ENCODE results near the gene TMPRSS6. TPM values are rescaled to one million over a fixed set of nuclear protein-coding genes. Genes with fewer than 3 reads are reported as not detected.

TMPRSS6 gene
- total and polyA plus RNA-seq, 2 of the 8 experiments (the other 6 are each of a cell fraction or from before 2014, with no cell fraction given), result 0.02 TPM; not detected in 1

DNA sequence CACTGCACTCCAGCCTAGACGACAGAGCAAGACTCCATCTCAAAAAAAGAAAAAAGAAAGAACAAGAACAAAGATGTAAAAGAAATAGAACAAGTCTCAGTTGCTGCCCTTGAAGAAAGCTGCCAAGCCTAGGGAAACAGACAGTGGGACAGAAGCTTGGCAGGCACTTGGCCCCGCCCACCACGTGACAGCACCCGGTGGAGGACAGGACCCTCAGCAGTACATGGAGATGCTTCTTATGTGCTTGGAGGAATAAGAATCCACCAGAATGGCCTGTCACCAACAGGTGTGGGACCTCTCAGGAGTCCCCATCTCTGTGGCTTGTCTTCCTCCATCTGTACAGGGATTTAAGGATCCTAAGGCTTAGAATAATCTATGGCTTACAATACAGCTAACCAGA lies 7.6 kb upstream of the TMPRSS6 start:
- H3K18ac ChIP-seq (ENCODE audit: extremely low read depth, low read length), result no peak overlapping the region
- no peaks in the 10 kb centered on the region for H3K36me3 ChIP-seq (ENCODE audit: control insufficient read depth in 2 of 4, insufficient read depth in 4 of 4, low read length in 3 of 4)
- no peak overlapping the region for H3K4ac ChIP-seq (replicated peaks; ENCODE audit: insufficient read length, low read depth, low read length)
- FAIRE-seq (no peak), DNase-seq (ENCODE audit: low read depth in 1 of 2, low spot score in 2 of 2) (no peak)
- H2AK5ac ChIP-seq (ENCODE audit: low read depth, low read length), result no peak overlapping the region
- H3K23me2 ChIP-seq (ENCODE audit: low read depth, low read length), result no peaks in the 10 kb centered on the region
- no peak overlapping the region for H4K5ac ChIP-seq (ENCODE audit: insufficient read length, low read depth, low read length)
- H3K14ac ChIP-seq (ENCODE audit: insufficient read length), result no peak overlapping the region
- POLR2A ChIA-PET (ENCODE audit: partially characterized antibody), result interaction anchor here (1.6 kb wide), 1 partner anchor 28 kb away, joined by 3 read pairs; no protein-coding TSS in a partner anchor
- no peak overlapping the region; the same call in 1 of the 2 replicates for H2BK15ac ChIP-seq (ENCODE audit: low read length)
- no peak overlapping the region for H3K27ac ChIP-seq (ENCODE audit: low read depth, low read length)
- no peaks in the 10 kb centered on the region for H3K9me3 ChIP-seq (ENCODE audit: insufficient read depth in 2 of 2, low read depth in 1 of 2, low read length in 1 of 2)
- H3K4me1 ChIP-seq (replicated peaks in 1 of 4; ENCODE audit: control insufficient read depth in 3 of 4, insufficient read depth in 4 of 4, low read length in 3 of 4), result peaks cover 0 to 5% (median 2%) of the 10 kb centered on the region in 4 experiments; a peak in 3 of 7 replicates
- no peak overlapping the region for H2BK120ac ChIP-seq (replicated peaks; ENCODE audit: low read depth, low read length)
- no peak overlapping the region for H2BK20ac ChIP-seq (ENCODE audit: low read length)
- CTCF ChIA-PET (ENCODE audit: partially characterized antibody), result interaction anchor here (0.8 to 1.8 kb wide), 2 partner anchors 10 to 22 kb away, joined by 3 to 4 read pairs; no protein-coding TSS in a partner anchor
- H3K9ac ChIP-seq (replicated peaks in 1 of 4; ENCODE audit: extremely low read depth in 1 of 4, low read depth in 3 of 4, low read length in 3 of 4), result no peak overlapping the region
- WGBS, 2 experiments (ENCODE audit: extremely low coverage in 1 of 2, insufficient coverage in 1 of 2, insufficient read length in 1 of 2, insufficient replicate concordance in 2 of 2, low coverage in 1 of 2, low lambda C conversion rate in 2 of 2, missing lambda C conversion rate in 1 of 2), result 67% methylated on average over 4 of the region's 4 CpGs; no CpG with 5 or more reads in 1 of the 2 experiments
- no peak overlapping the region for H4K8ac ChIP-seq (ENCODE audit: extremely low read depth, insufficient read depth, low read length)
- H3K4me2 ChIP-seq (ENCODE audit: insufficient read depth in 1 of 2, low read depth in 2 of 2, low read length in 2 of 2), result no peak overlapping the region
- no peak overlapping the region for H2AFZ ChIP-seq (ENCODE audit: low read length)
- no peak overlapping the region for H2BK12ac ChIP-seq (ENCODE audit: low read depth, low read length)
- no peak overlapping the region for H3K4me3 ChIP-seq (ENCODE audit: extremely low read depth in 1 of 4, insufficient read depth in 2 of 4, low read depth in 3 of 4, low read length in 4 of 4)
- no peaks in the 10 kb centered on the region for H4K20me1 ChIP-seq (replicated peaks in 1 of 2; ENCODE audit: control insufficient read depth in 1 of 2, insufficient read depth in 2 of 2, low read length in 2 of 2)
- H2BK5ac ChIP-seq (ENCODE audit: low read depth, low read length), result no peak overlapping the region
- no peaks in the 10 kb centered on the region for H3K79me2 ChIP-seq (ENCODE audit: control insufficient read depth in 1 of 2, insufficient read depth in 2 of 2, low read length in 2 of 2)
- no peaks in the 10 kb centered on the region for H3K79me1 ChIP-seq (ENCODE audit: low read depth, low read length)
- TF ChIP-seq FOSL1 (IDR thresholded peaks at IDR 0.05; ENCODE audit: insufficient read depth, low read depth, low read length) (no peak), KDM5A (IDR thresholded peaks at IDR 0.05; ENCODE audit: low read length) (no peak), POU5F1 (IDR thresholded peaks at IDR 0.05; ENCODE audit: low read depth, low read length) (no peak), TAF7 (optimal IDR thresholded peaks at IDR 0.05; ENCODE audit: borderline replicate concordance, low read depth, low read length) (no peak), ASH2L (IDR thresholded peaks at IDR 0.05; ENCODE audit: low read length) (no peak), BACH1 (IDR thresholded peaks at IDR 0.05; ENCODE audit: low read length) (no peak), RAD21 (IDR thresholded peaks at IDR 0.05 in 1 of 2, conservative IDR thresholded peaks at IDR 0.05 in 1 of 2; ENCODE audit: low read depth in 2 of 2, low read length in 2 of 2) (no peak), RFX5 (IDR thresholded peaks at IDR 0.05; ENCODE audit: borderline replicate concordance, low read depth, low read length) (no peak), SP4 (IDR thresholded peaks at IDR 0.05; ENCODE audit: low read length) (no peak), TBP (IDR thresholded peaks at IDR 0.05; ENCODE audit: low read depth, low read length) (no peak), BCL11A (IDR thresholded peaks at IDR 0.05; ENCODE audit: low read depth in 2 of 2, low read length in 2 of 2) (no peak), SAP30 (IDR thresholded peaks at IDR 0.05; ENCODE audit: insufficient read depth, insufficient replicate concordance, low read length) (no peak), YY1 (IDR thresholded peaks at IDR 0.05; ENCODE audit: low read depth, low read length) (no peak), SUZ12 (IDR thresholded peaks at IDR 0.05; ENCODE audit: low read length) (no peak), CBX5 (IDR thresholded peaks at IDR 0.05; ENCODE audit: low read depth, low read length) (no peak)
- peaks cover 0 to 2% (median under 1%) of the 10 kb centered on the region in 4 experiments; a peak in 1 of 7 replicates for H3K27me3 ChIP-seq (replicated peaks in 1 of 4; ENCODE audit: control insufficient read depth in 3 of 4, extremely low read depth in 1 of 4, insufficient read depth in 3 of 4, low read length in 3 of 4)
- H4K91ac ChIP-seq (replicated peaks; ENCODE audit: insufficient read length, low read length), result no peak overlapping the region
- no peak overlapping the region for H3K56ac ChIP-seq (replicated peaks; ENCODE audit: insufficient read length, low read depth, low read length)
- no peak overlapping the region for H3K23ac ChIP-seq (ENCODE audit: insufficient read length)
